Naive thymus-derived CD4-positive, alpha-beta T cell (primary cell): ENCODE data around the gene METTL24. TPM values are rescaled to one million over a fixed set of nuclear protein-coding genes. Genes with fewer than 3 reads are reported as not detected.

Experiments
- ATAC-seq: fragments of 150-1000 bp; cut with Tn5 transposase; 2 replicates; pipeline ENCODE4 v1.10.0; 2021; ENCODE audit warnings: mild to moderate bottlenecking, moderate library complexity
- CTCF ChIA-PET: fragments of 350-600 bp; sonication (Branson Sonifier 250); formaldehyde crosslinking; loops from one replicate; lab custom pipeline; 2021; ENCODE audit warnings: antibody characterized with exemption; lab: Charles Lee
- POLR2A ChIA-PET: fragments of 350-600 bp; sonication (Branson Sonifier 250); formaldehyde crosslinking; loops from one replicate; lab custom pipeline; 2021; ENCODE audit warnings: antibody characterized with exemption, inconsistent platforms; lab: Charles Lee
- DNase-seq, 9 donors: peaks; one replicate each; pipeline versions ENCODE4 v3.0.0 to v3.0.0-alpha.2; 2020 to 2022; ENCODE audit warnings: mixed read lengths in 1 of 9
- H3K27ac ChIP-seq: one replicate; pipeline ENCODE4 v1.7.0; 2013; ENCODE audit warnings: mild to moderate bottlenecking, low read depth, low read length, moderate library complexity
- H3K27me3 ChIP-seq, 2 donors: one replicate each; pipeline ENCODE4 v1.7.0; 2013; ENCODE audit warnings: low read length in 2 of 2, mild to moderate bottlenecking in 2 of 2, moderate library complexity in 2 of 2; ENCODE audit not compliant: control insufficient read depth in 2 of 2, insufficient read depth in 2 of 2
- H3K36me3 ChIP-seq, 3 experiments: 1 replicate in 2 of 3; 2 replicates in 1 of 3; pipeline ENCODE4 v1.7.0; 2013; ENCODE audit warnings: low read length in 3 of 3, mild to moderate bottlenecking in 3 of 3, moderate library complexity in 1 of 3; ENCODE audit not compliant: insufficient read depth in 3 of 3, control insufficient read depth in 2 of 3
- H3K4me1 ChIP-seq, 2 donors: one replicate each; pipeline ENCODE4 v1.7.0; 2013; ENCODE audit warnings: low read length in 2 of 2, mild to moderate bottlenecking in 2 of 2, moderate library complexity in 1 of 2; ENCODE audit not compliant: control insufficient read depth in 2 of 2, insufficient read depth in 2 of 2
- H3K4me3 ChIP-seq: 2 replicates; pipeline ENCODE4 v1.7.0; 2013; ENCODE audit warnings: mild to moderate bottlenecking, low read length
- H3K9me3 ChIP-seq, 3 experiments: 1 replicate in 2 of 3; 2 replicates in 1 of 3; pipeline ENCODE4 v1.7.0; 2013; ENCODE audit warnings: low read length in 3 of 3; ENCODE audit not compliant: control insufficient read depth in 2 of 3
- H3K27ac Mint-ChIP-seq, 9 donors: one replicate each; pipeline ENCODE4 v1.8.0; 2020 to 2022; ENCODE audit warnings: mixed read lengths in 9 of 9, mild to moderate bottlenecking in 8 of 9, moderate library complexity in 5 of 9, inconsistent platforms in 2 of 9
- H3K27me3 Mint-ChIP-seq, 5 donors: one replicate each; pipeline ENCODE4 v1.8.0; 2021 to 2022; ENCODE audit warnings: mixed read lengths in 5 of 5, mild to moderate bottlenecking in 1 of 5
- H3K36me3 Mint-ChIP-seq, 5 donors: one replicate each; pipeline ENCODE4 v1.8.0; 2020 to 2022; ENCODE audit warnings: mixed read lengths in 5 of 5, mild to moderate bottlenecking in 3 of 5, inconsistent platforms in 1 of 5
- H3K4me1 Mint-ChIP-seq, 7 donors: one replicate each; pipeline ENCODE4 v1.8.0; 2020 to 2022; ENCODE audit warnings: mixed read lengths in 7 of 7, mild to moderate bottlenecking in 3 of 7, inconsistent platforms in 1 of 7
- H3K4me3 Mint-ChIP-seq, 10 donors: one replicate each; pipeline ENCODE4 v1.8.0; 2020 to 2022; ENCODE audit warnings: mild to moderate bottlenecking in 10 of 10, mixed read lengths in 10 of 10, moderate library complexity in 6 of 10, inconsistent platforms in 2 of 10
- H3K9me3 Mint-ChIP-seq, 11 donors: one replicate each; pipeline ENCODE4 v1.8.0; 2020 to 2022; ENCODE audit warnings: mixed read lengths in 11 of 11, mild to moderate bottlenecking in 4 of 11, inconsistent platforms in 1 of 11, moderate library complexity in 1 of 11
- intact Hi-C, 2 donors: fragments of 100-400 bp; cut with micrococcal nuclease; formaldehyde crosslinking; loops; one replicate each; pipeline ENCODE4 v1.15.1; 2023
- polyA plus RNA-seq, 2 donors: library from polyadenylated mRNA; unstranded; fragments of 300-500 nt; fragmentation: Illumina TruSeq; gene quantifications; one replicate each; pipeline ENCODE4 v1.2.3, GENCODE V29; 2021
- total RNA-seq, 6 experiments: library from RNA in 5 of 6; stranded (reverse) in 5 of 6; gene quantifications; 1 replicate in 5 of 6; 2 replicates in 1 of 6; pipeline ENCODE4 v1.2.3 and lab custom pipeline; 2021 to 2026

Gene METTL24, protein sequence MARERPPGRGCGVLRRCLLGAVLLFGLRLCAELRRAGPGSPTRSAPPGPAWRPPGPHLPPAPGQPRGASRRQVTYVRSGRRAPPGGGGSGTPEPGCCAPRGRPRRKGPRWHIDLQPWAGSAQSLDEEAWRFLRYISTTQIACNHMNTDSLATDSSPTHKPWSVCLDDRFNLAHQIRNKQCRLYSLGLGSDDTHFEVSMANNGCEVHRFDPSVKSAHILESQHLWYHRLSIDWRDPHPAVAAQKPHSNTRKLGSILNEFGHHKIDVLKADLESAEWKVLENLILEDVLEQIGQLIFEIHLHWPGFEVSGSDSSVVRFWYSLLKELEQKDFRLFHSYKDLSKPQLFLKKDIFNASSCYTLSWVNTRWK
- total RNA-seq (under 1 TPM in 1 of 5 experiments, not detected in 4; 0.47 TPM), polyA plus RNA-seq (not detected), total RNA-seq (lab: John Stamatoyannopoulos, UW) (not detected)

DNA sequence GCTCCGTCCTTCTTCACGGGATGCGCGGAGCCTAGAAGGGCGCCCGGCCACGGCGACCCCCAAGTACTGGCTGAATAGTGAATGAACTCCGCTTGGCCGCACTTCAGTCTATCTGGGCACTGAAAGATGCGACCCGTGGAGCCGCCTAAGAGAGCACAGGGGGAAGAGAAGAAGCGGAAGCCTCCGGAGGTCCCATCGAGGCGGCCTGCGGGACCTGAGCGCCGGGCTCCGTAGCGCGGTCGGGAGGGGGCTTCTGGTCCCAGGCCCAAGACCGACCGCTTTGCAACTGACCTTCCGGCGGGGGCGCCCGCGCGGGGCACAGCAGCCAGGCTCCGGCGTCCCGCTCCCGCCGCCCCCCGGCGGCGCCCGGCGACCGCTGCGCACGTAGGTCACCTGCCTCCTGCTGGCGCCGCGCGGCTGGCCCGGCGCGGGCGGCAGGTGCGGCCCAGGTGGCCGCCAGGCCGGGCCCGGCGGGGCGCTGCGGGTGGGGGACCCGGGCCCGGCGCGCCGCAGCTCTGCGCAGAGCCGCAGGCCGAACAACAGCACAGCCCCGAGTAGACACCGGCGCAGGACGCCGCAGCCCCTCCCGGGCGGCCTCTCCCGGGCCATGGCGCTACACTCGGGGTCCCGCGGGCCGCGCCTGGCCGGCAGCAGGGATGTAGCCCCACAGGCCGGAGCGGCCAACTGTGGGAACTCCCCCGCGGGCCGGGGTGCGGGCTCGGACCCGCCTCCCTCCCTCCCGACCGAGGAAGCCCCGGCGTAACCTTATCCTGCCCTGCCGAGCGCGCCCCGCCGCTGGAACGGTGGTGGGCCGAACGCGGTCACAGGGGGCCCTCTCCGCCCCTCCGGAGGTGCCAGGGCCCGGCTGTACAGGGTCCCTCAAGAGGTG lies at the start of gene METTL24:
METTL24 (minus strand) TSS at position 686 of the 889 bp plus-strand sequence; CDS start at position 609, 77 bp downstream.
- ChIA-PET CTCF (no interaction called here), POLR2A (no interaction called here)
- Mint-ChIP-seq H3K9me3 (peaks cover 0 to 6% (median 2%) of the 10 kb centered on the region in 11 donors), H3K27me3 (peaks cover 51 to 78% (median 65%) of the 10 kb centered on the region in 5 donors), H3K27ac (no peak within 1 kb of the TSS), H3K4me1 (peaks cover 2 to 22% (median 14%) of the 10 kb centered on the region in 7 donors), H3K36me3 (peaks cover 0 to 6% (median 0%) of the 10 kb centered on the region in 5 donors), H3K4me3 (peak within 1 kb of the TSS; percentile 73 to 87 (median 83))
- Histone ChIP-seq H3K4me3 (peak within 1 kb of the TSS; percentile 35), H3K27me3 (peaks cover 6 to 7% of the 10 kb centered on the region in 2 donors), H3K4me1 (no peaks in the 10 kb centered on the region), H3K36me3 (no peaks in the 10 kb centered on the region), H3K27ac (no peak within 1 kb of the TSS), H3K9me3 (no peaks in the 10 kb centered on the region)
- DNase-seq (peak in 1 of 9 donors; percentile 10), ATAC-seq (peak; percentile 63)
- intact Hi-C loops = no loop called here

- H3K27ac ChIP-seq = no peak overlapping the region
- Mint-ChIP-seq H3K4me3 (no peak overlapping the region), H3K36me3 (no peaks in the 10 kb centered on the region), H3K9me3 (no peaks in the 10 kb centered on the region), H3K27ac (no peak overlapping the region), H3K27me3 (peaks cover 0 to 14% (median 6%) of the 10 kb centered on the region in 5 donors), H3K4me1 (peaks cover 0 to 5% (median 0%) of the 10 kb centered on the region in 7 donors)
- no peaks in the 10 kb centered on the region for H3K4me1 ChIP-seq
- no peak overlapping the region for H3K4me3 ChIP-seq
- no peaks in the 10 kb centered on the region for H3K27me3 ChIP-seq
- DNase-seq = no peak
- intact Hi-C loops = no loop called here
- H3K36me3 ChIP-seq = no peaks in the 10 kb centered on the region
- ChIA-PET CTCF (interaction anchor here (1.4 kb wide), 1 partner anchor 15 kb away, joined by 3 read pairs; no protein-coding TSS in a partner anchor), POLR2A (no interaction called here)
- ATAC-seq = no peak
- no peaks in the 10 kb centered on the region for H3K9me3 ChIP-seq
Observed at GRCh38 chr6:110404607-110405006, 46.5 kb upstream of the METTL24 start.

- Histone ChIP-seq H3K36me3 (no peaks in the 10 kb centered on the region), H3K27me3 (no peaks in the 10 kb centered on the region), H3K4me1 (no peaks in the 10 kb centered on the region), H3K9me3 (no peaks in the 10 kb centered on the region), H3K27ac (no peak overlapping the region), H3K4me3 (no peak overlapping the region)
- ATAC-seq (no peak), DNase-seq (no peak)
- ChIA-PET CTCF (no interaction called here), POLR2A (no interaction called here)
- intact Hi-C loops = no loop called here
- Mint-ChIP-seq H3K27me3 (peaks cover 0 to 15% (median 9%) of the 10 kb centered on the region in 5 donors), H3K4me3 (no peak overlapping the region), H3K36me3 (no peaks in the 10 kb centered on the region), H3K9me3 (no peaks in the 10 kb centered on the region), H3K27ac (no peak overlapping the region), H3K4me1 (peaks cover 0 to 8% (median 0%) of the 10 kb centered on the region in 7 donors)
Observed at GRCh38 chr6:110401585-110402176, 43.5 kb upstream of the METTL24 start.

- H3K27ac ChIP-seq = no peak overlapping the region
- H3K27ac Mint-ChIP-seq = no peak overlapping the region
- no peaks in the 10 kb centered on the region for H3K36me3 Mint-ChIP-seq
- DNase-seq (no peak), ATAC-seq (no peak)
- no peaks in the 10 kb centered on the region for H3K9me3 Mint-ChIP-seq
- peak overlapping the region in 5 of 10 donors; percentile 14 to 74 (median 67) for H3K4me3 Mint-ChIP-seq
- H3K4me1 ChIP-seq = no peaks in the 10 kb centered on the region
- peaks cover 0 to 15% (median 11%) of the 10 kb centered on the region in 5 donors for H3K27me3 Mint-ChIP-seq
- no peaks in the 10 kb centered on the region for H3K36me3 ChIP-seq
- CTCF ChIA-PET = no interaction called here
- H3K4me3 ChIP-seq = no peak overlapping the region
- H3K27me3 ChIP-seq = no peaks in the 10 kb centered on the region
- POLR2A ChIA-PET = no interaction called here
- peaks cover 0 to 8% (median 0%) of the 10 kb centered on the region in 7 donors for H3K4me1 Mint-ChIP-seq
- H3K9me3 ChIP-seq = no peaks in the 10 kb centered on the region
- intact Hi-C loops = no loop called here
Observed at GRCh38 chr6:110400208-110400607, 42.1 kb upstream of the METTL24 start.

GRCh38 chr6:110399219-110400071 lies 41.3 kb upstream of the METTL24 start:
- no peak for DNase-seq
- CTCF ChIA-PET = no interaction called here
- Histone ChIP-seq H3K27me3 (no peaks in the 10 kb centered on the region), H3K27ac (no peak overlapping the region), H3K9me3 (no peaks in the 10 kb centered on the region), H3K36me3 (no peaks in the 10 kb centered on the region), H3K4me3 (no peak overlapping the region), H3K4me1 (no peaks in the 10 kb centered on the region)
- H3K27ac Mint-ChIP-seq = no peak overlapping the region
- peak; percentile 48 for ATAC-seq
- no peaks in the 10 kb centered on the region for H3K36me3 Mint-ChIP-seq
- H3K4me1 Mint-ChIP-seq = peaks cover 0 to 8% (median 0%) of the 10 kb centered on the region in 7 donors
- peaks cover 0 to 15% (median 11%) of the 10 kb centered on the region in 5 donors for H3K27me3 Mint-ChIP-seq
- POLR2A ChIA-PET = no interaction called here
- intact Hi-C loops = no loop called here
- peaks cover 0 to under 1% (median 0%) of the 10 kb centered on the region in 11 donors for H3K9me3 Mint-ChIP-seq
- peak overlapping the region in 6 of 10 donors; percentile 14 to 74 (median 63) for H3K4me3 Mint-ChIP-seq
